ENCODE results near the gene CTNND2. TPM values are rescaled to one million over a fixed set of nuclear protein-coding genes. Genes with fewer than 3 reads are reported as not detected.

Gene CTNND2
- total RNA-seq, 1 donor from 2014 or later, result 1.1 TPM

GRCh38 chr5:11214864-11215644 is 689.2 kb downstream of the CTNND2 start:
- DNase-seq (ENCODE audit: low spot score), result no peak
- no peak for ATAC-seq

- ATAC-seq (no peak), DNase-seq (ENCODE audit: low spot score) (no peak)
Measured at GRCh38 chr5:11212706-11213105, 691.5 kb downstream of the CTNND2 start.

GRCh38 chr5:11197726-11198125 is 706.5 kb downstream of the CTNND2 start:
- DNase-seq (ENCODE audit: low spot score) (no peak), ATAC-seq (no peak)

GRCh38 chr5:11191673-11192072 is 712.6 kb downstream of the CTNND2 start:
- DNase-seq (ENCODE audit: low spot score), result no peak
- ATAC-seq, result no peak

- ATAC-seq, result peak; percentile 78
- DNase-seq (ENCODE audit: low spot score), result no peak
Measured at GRCh38 chr5:11182441-11183080, 721.7 kb downstream of the CTNND2 start.

GRCh38 chr5:11181940-11182339 is 722.3 kb downstream of the CTNND2 start:
- DNase-seq (ENCODE audit: low spot score), result no peak
- ATAC-seq, result no peak

- ATAC-seq, result no peak
Measured at GRCh38 chr5:11180890-11181289, 723.4 kb downstream of the CTNND2 start.

GRCh38 chr5:11177999-11178711 is 726.1 kb downstream of the CTNND2 start:
- DNase-seq (ENCODE audit: low spot score), result no peak
- ATAC-seq, result no peak

More at GRCh38 chr5:11180890-11181289, 723.4 kb downstream of the CTNND2 start:
- no peak for DNase-seq (ENCODE audit: low spot score)

GRCh38 chr5:11174591-11174990 is 729.7 kb downstream of the CTNND2 start:
- DNase-seq (ENCODE audit: low spot score) (no peak), ATAC-seq (no peak)

- ATAC-seq (no peak), DNase-seq (ENCODE audit: low spot score) (no peak)
Measured at GRCh38 chr5:11172484-11172883, 731.8 kb downstream of the CTNND2 start.

GRCh38 chr5:11171236-11171635 is 733.0 kb downstream of the CTNND2 start:
- no peak for ATAC-seq
- no peak for DNase-seq (ENCODE audit: low spot score)

- no peak for DNase-seq (ENCODE audit: low spot score)
Measured at GRCh38 chr5:11166923-11167322, 737.3 kb downstream of the CTNND2 start.

GRCh38 chr5:11164531-11165294 is 739.5 kb downstream of the CTNND2 start:
- ATAC-seq (no peak), DNase-seq (ENCODE audit: low spot score) (no peak)

More at GRCh38 chr5:11166923-11167322, 737.3 kb downstream of the CTNND2 start:
- ATAC-seq, result no peak

- no peak for ATAC-seq
- DNase-seq (ENCODE audit: low spot score), result no peak
Measured at GRCh38 chr5:11157132-11157531, 747.1 kb downstream of the CTNND2 start.

GRCh38 chr5:11153670-11154382 is 750.4 kb downstream of the CTNND2 start:
- no peak for ATAC-seq
- no peak for DNase-seq (ENCODE audit: low spot score)

- ATAC-seq (no peak), DNase-seq (ENCODE audit: low spot score) (no peak)
Measured at GRCh38 chr5:11152368-11152767, 751.9 kb downstream of the CTNND2 start.

GRCh38 chr5:11150976-11151375 is 753.3 kb downstream of the CTNND2 start:
- ATAC-seq, result no peak
- DNase-seq (ENCODE audit: low spot score), result no peak

GRCh38 chr5:11148810-11149539 is 755.3 kb downstream of the CTNND2 start:
- DNase-seq (ENCODE audit: low spot score) (no peak), ATAC-seq (no peak)

- DNase-seq (ENCODE audit: low spot score), result no peak
- ATAC-seq, result no peak
Measured at GRCh38 chr5:11146171-11146570, 758.1 kb downstream of the CTNND2 start.
